ENCODE measurements around the gene NAA50. TPM values are rescaled to one million over a fixed set of nuclear protein-coding genes. Genes with fewer than 3 reads are reported as not detected.

NAA50 gene
- total RNA-seq, 1 donor from 2014 or later, result 75.0 TPM

DNA sequence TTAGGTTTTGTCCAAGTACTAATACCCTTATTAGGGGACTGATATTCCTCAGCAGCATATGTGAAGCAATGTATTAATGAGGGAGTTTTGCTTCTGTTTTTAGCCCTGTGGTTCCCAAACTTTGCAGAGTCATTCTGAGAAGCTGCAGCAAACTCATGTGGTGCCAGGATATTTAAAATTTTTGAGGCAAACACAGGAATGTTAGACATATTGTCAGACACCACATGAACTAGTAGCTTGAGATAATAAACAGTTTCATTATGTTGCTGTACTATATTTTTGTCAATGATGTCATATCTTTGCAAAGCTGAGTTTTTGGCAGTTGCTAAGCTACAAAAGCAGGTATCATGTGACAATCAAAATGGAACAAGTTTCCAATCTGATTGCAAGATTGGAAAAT is 37.4 kb upstream of the NAA50 start:
- H3K4me3 ChIP-seq, result no peak overlapping the region
- intact Hi-C loops (cut with micrococcal nuclease), result no loop called here
- no peaks in the 10 kb centered on the region for H3K9me3 ChIP-seq (replicated peaks)
- no peak for DNase-seq
- peak overlapping the region; percentile 59 for H3K27ac ChIP-seq (replicated peaks)
- TF ChIP-seq, protein P1, sequence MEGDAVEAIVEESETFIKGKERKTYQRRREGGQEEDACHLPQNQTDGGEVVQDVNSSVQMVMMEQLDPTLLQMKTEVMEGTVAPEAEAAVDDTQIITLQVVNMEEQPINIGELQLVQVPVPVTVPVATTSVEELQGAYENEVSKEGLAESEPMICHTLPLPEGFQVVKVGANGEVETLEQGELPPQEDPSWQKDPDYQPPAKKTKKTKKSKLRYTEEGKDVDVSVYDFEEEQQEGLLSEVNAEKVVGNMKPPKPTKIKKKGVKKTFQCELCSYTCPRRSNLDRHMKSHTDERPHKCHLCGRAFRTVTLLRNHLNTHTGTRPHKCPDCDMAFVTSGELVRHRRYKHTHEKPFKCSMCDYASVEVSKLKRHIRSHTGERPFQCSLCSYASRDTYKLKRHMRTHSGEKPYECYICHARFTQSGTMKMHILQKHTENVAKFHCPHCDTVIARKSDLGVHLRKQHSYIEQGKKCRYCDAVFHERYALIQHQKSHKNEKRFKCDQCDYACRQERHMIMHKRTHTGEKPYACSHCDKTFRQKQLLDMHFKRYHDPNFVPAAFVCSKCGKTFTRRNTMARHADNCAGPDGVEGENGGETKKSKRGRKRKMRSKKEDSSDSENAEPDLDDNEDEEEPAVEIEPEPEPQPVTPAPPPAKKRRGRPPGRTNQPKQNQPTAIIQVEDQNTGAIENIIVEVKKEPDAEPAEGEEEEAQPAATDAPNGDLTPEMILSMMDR (IDR thresholded peaks at IDR 0.05; ENCODE audit: borderline replicate concordance), result no peak
- no peaks in the 10 kb centered on the region for H3K27me3 ChIP-seq (ENCODE audit: low read depth)
- peaks cover 34% of the 10 kb centered on the region for H3K36me3 ChIP-seq
- H3K4me1 ChIP-seq, result peaks cover 30% of the 10 kb centered on the region

GRCh38 chr3:113776564-113776963 is 30.5 kb upstream of the NAA50 start:
- DNase-seq, result no peak
- H3K4me3 ChIP-seq, result no peak overlapping the region
- TF ChIP-seq, protein P1 (IDR thresholded peaks at IDR 0.05; ENCODE audit: borderline replicate concordance), result no peak
- H3K27me3 ChIP-seq (ENCODE audit: low read depth), result no peaks in the 10 kb centered on the region
- H3K36me3 ChIP-seq, result peaks cover 3% of the 10 kb centered on the region
- H3K4me1 ChIP-seq, result peaks cover 11% of the 10 kb centered on the region
- intact Hi-C loops (cut with micrococcal nuclease), result no loop called here
- no peak overlapping the region for H3K27ac ChIP-seq (replicated peaks)
- H3K9me3 ChIP-seq (replicated peaks), result no peaks in the 10 kb centered on the region

GRCh38 chr3:113775516-113775915 is 29.5 kb upstream of the NAA50 start:
- no peaks in the 10 kb centered on the region for H3K9me3 ChIP-seq (replicated peaks)
- peaks cover 11% of the 10 kb centered on the region for H3K4me1 ChIP-seq
- H3K4me3 ChIP-seq, result no peak overlapping the region
- DNase-seq, result no peak
- no peak overlapping the region for H3K27ac ChIP-seq (replicated peaks)
- intact Hi-C loops (cut with micrococcal nuclease), result no loop called here
- TF ChIP-seq, protein P1 (IDR thresholded peaks at IDR 0.05; ENCODE audit: borderline replicate concordance), result no peak
- peaks cover 3% of the 10 kb centered on the region for H3K36me3 ChIP-seq
- H3K27me3 ChIP-seq (ENCODE audit: low read depth), result no peaks in the 10 kb centered on the region

DNA sequence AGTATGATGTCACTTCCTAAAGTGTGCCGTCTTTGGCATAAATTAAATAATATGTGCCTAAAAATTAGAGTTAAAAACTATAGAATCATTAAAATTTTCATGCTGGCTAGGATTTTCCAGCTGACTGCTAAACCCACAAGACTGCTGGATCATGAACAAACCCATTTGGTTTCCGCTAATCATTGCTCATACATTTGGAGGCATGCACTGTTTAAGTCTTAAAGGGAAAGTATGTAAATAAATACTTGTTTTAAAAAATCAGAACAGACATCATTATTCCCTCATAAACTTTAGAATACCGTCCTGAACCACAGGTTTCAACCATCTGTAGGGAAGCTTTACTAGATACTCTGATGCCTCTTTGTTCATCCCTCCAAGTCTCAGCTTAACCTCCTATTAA is 27.3 kb upstream of the NAA50 start:
- Histone ChIP-seq H3K4me1 (no peaks in the 10 kb centered on the region), H3K27me3 (ENCODE audit: low read depth) (no peaks in the 10 kb centered on the region), H3K36me3 (no peaks in the 10 kb centered on the region), H3K4me3 (no peak overlapping the region), H3K27ac (replicated peaks) (no peak overlapping the region), H3K9me3 (replicated peaks) (no peaks in the 10 kb centered on the region)
- TF ChIP-seq, protein P1 (IDR thresholded peaks at IDR 0.05; ENCODE audit: borderline replicate concordance), result no peak
- intact Hi-C loops (cut with micrococcal nuclease), result no loop called here
- DNase-seq, result no peak

- Histone ChIP-seq H3K4me3 (no peak overlapping the region), H3K27ac (replicated peaks) (no peak overlapping the region), H3K9me3 (replicated peaks) (no peaks in the 10 kb centered on the region), H3K36me3 (no peaks in the 10 kb centered on the region), H3K4me1 (no peaks in the 10 kb centered on the region), H3K27me3 (ENCODE audit: low read depth) (no peaks in the 10 kb centered on the region)
- intact Hi-C loops (cut with micrococcal nuclease), result no loop called here
- DNase-seq, result no peak
- TF ChIP-seq, protein P1 (IDR thresholded peaks at IDR 0.05; ENCODE audit: borderline replicate concordance), result no peak
These were observed 25.9 kb upstream of the NAA50 start for GRCh38 chr3:113771993-113772392.

DNA sequence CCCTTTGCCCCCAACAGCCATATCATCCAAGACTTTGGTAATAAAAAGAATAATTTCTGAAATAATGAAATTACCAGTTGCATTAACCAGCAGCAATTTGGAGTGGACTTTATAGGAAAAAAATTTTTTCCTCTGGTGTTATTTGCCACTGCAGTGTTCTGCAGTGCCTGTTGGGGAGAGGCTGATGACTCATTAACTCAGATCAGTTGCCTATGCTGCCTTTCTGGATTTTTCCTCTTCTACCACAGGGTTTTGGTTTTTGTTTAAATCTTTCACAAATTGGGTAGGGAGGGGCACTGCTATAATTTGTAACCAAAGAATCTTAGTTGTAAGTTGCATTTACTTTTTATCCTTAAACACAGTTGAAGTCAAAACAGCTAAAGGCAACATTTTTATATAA is 23.5 kb upstream of the NAA50 start:
- TF ChIP-seq, protein P1 (IDR thresholded peaks at IDR 0.05; ENCODE audit: borderline replicate concordance), result no peak
- no peak for DNase-seq

More for the DNA sequence above, 23.5 kb upstream of the NAA50 start:
- intact Hi-C loops (cut with micrococcal nuclease), result no loop called here
- H3K27ac ChIP-seq (replicated peaks), result no peak overlapping the region
- H3K27me3 ChIP-seq (ENCODE audit: low read depth), result no peaks in the 10 kb centered on the region
- H3K4me3 ChIP-seq, result no peak overlapping the region
- H3K4me1 ChIP-seq, result no peaks in the 10 kb centered on the region
- H3K36me3 ChIP-seq, result no peaks in the 10 kb centered on the region
- H3K9me3 ChIP-seq (replicated peaks), result no peaks in the 10 kb centered on the region

Measured in left ventricle myocardium inferior (tissue), 1 donor.